Uterus (tissue), 2 donors: ENCODE measurements around the gene AP2A2.

Experiments
- CTCF ChIP-seq, 4 experiments: fragments of 200-600 bp in 2 of 4; fragments of 450-650 bp in 2 of 4; sonication (generic) in 2 of 4; IDR thresholded peaks; one replicate each; pipeline ENCODE4 v1.5.1; 2016 to 2019; ENCODE audit warnings: antibody characterized with exemption in 4 of 4, mild to moderate bottlenecking in 2 of 4, moderate library complexity in 1 of 4
- POLR2A ChIP-seq, 2 donors: fragments of 450-650 bp; IDR thresholded peaks; one replicate each; pipeline ENCODE4 v1.6.1; 2016; ENCODE audit warnings: antibody characterized with exemption in 2 of 2, mild to moderate bottlenecking in 1 of 2, moderate library complexity in 1 of 2

DNA sequence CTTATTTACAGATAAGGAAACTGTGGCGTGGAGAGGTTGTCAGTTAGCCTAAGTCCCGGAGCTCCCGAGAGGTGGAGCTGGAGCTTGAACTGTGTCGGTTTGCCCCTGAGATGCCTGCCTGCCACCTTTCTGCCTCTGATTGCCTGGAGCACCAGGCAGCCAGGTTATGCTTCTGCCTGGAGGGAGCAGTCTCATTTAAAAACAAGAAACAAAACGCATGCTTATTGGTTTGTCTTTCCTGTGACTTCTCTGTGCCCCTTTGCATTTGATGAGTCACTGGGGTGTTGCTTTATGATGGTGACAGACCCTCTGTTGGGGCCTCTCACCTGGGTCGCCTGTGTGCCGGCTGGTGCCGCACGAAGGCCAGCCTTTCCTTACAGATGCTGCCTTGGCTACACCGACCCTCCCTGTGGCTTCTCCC, 12.2 kb downstream of the AP2A2 start:
- TF ChIP-seq CTCF (IDR thresholded peaks at IDR 0.05) (no peak), POLR2A (IDR thresholded peaks at IDR 0.05) (no peak)
